ENCODE data around the gene SNRNP27.
"Not testable (repeated sequence)": the region's sequence is repeated elsewhere in the genome, so short reads cannot be mapped to it uniquely, and the experiment has no call there.

DNA sequence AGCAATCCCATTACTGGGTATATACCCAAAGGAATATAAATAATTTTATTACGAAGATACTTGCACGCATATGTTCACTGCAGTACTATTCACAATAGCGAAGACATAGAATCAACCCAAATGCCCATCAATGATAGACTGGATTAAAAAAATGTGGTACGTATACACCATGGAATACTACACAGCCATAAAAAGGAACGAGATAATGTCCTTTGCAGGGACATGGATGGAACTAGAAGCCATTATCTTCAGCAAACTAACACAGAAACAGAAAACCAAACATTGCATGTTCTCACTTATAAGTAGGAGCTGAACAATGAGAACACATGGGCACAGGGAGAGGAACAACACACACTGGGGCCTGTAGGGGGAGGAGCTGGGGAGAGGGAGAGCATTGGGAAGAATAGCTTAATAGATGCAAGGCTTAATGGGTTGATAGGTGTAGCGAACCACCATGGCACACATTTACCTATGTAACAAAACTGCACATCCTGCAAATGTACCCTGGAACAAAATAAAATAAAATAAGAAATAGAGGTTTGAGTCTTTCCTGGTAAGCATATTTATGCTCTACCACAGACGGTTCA is 825 bp upstream of the SNRNP27 start:
- not testable (repeated sequence) for TF ChIP-seq EZH2phosphoT487 (IDR thresholded peaks at IDR 0.05; ENCODE audit: low read depth)
- TF ChIP-seq, protein P1, sequence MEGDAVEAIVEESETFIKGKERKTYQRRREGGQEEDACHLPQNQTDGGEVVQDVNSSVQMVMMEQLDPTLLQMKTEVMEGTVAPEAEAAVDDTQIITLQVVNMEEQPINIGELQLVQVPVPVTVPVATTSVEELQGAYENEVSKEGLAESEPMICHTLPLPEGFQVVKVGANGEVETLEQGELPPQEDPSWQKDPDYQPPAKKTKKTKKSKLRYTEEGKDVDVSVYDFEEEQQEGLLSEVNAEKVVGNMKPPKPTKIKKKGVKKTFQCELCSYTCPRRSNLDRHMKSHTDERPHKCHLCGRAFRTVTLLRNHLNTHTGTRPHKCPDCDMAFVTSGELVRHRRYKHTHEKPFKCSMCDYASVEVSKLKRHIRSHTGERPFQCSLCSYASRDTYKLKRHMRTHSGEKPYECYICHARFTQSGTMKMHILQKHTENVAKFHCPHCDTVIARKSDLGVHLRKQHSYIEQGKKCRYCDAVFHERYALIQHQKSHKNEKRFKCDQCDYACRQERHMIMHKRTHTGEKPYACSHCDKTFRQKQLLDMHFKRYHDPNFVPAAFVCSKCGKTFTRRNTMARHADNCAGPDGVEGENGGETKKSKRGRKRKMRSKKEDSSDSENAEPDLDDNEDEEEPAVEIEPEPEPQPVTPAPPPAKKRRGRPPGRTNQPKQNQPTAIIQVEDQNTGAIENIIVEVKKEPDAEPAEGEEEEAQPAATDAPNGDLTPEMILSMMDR (IDR thresholded peaks at IDR 0.05; ENCODE audit: low read depth, low read length) = not testable (repeated sequence)
